ENCODE results near the gene AGRN.

AGRN gene

GRCh38 chr1:1067860-1068516 lies 48.1 kb downstream of the AGRN start:
- H3K4me1 ChIP-seq (ENCODE audit: control insufficient read depth in 1 of 2, insufficient read depth in 2 of 2, low read length in 2 of 2): peaks cover 0 to 24% of the 10 kb centered on the region in 2 donors
- H3K4me3 ChIP-seq (ENCODE audit: low read depth in 1 of 2, low read length in 2 of 2): no peak overlapping the region
- H3K9me3 ChIP-seq (ENCODE audit: control insufficient read depth in 1 of 2, low read length in 2 of 2): no peaks in the 10 kb centered on the region
- H3K27me3 ChIP-seq (ENCODE audit: low read depth, low read length): peaks cover 21% of the 10 kb centered on the region
- H3K36me3 ChIP-seq (ENCODE audit: control insufficient read depth in 1 of 2, insufficient read depth in 2 of 2, low read length in 2 of 2): no peaks in the 10 kb centered on the region
- H3K27ac ChIP-seq (ENCODE audit: low read length): no peak overlapping the region

- H3K4me1 ChIP-seq (ENCODE audit: control insufficient read depth in 1 of 2, insufficient read depth in 2 of 2, low read length in 2 of 2): peaks cover 0 to 21% of the 10 kb centered on the region in 2 donors
- no peak overlapping the region for H3K4me3 ChIP-seq (ENCODE audit: low read depth in 1 of 2, low read length in 2 of 2)
- peaks cover 15% of the 10 kb centered on the region for H3K27me3 ChIP-seq (ENCODE audit: low read depth, low read length)
- H3K36me3 ChIP-seq (ENCODE audit: control insufficient read depth in 1 of 2, insufficient read depth in 2 of 2, low read length in 2 of 2): no peaks in the 10 kb centered on the region
- no peak overlapping the region for H3K27ac ChIP-seq (ENCODE audit: low read length)
- no peaks in the 10 kb centered on the region for H3K9me3 ChIP-seq (ENCODE audit: control insufficient read depth in 1 of 2, low read length in 2 of 2)
Measured at GRCh38 chr1:1068517-1069055, 48.7 kb downstream of the AGRN start.

GRCh38 chr1:1069056-1069710 lies 49.3 kb downstream of the AGRN start:
- Histone ChIP-seq H3K27ac (ENCODE audit: low read length) (no peak overlapping the region), H3K4me3 (ENCODE audit: low read depth in 1 of 2, low read length in 2 of 2) (peak overlapping the region; percentile 30 to 59), H3K9me3 (ENCODE audit: control insufficient read depth in 1 of 2, low read length in 2 of 2) (no peaks in the 10 kb centered on the region), H3K36me3 (ENCODE audit: control insufficient read depth in 1 of 2, insufficient read depth in 2 of 2, low read length in 2 of 2) (no peaks in the 10 kb centered on the region), H3K4me1 (ENCODE audit: control insufficient read depth in 1 of 2, insufficient read depth in 2 of 2, low read length in 2 of 2) (peaks cover 0 to 15% of the 10 kb centered on the region in 2 donors), H3K27me3 (ENCODE audit: low read depth, low read length) (peaks cover 10% of the 10 kb centered on the region)

GRCh38 chr1:1069711-1070676 lies 50.1 kb downstream of the AGRN start:
- Histone ChIP-seq H3K4me3 (ENCODE audit: low read depth in 1 of 2, low read length in 2 of 2) (no peak overlapping the region), H3K27me3 (ENCODE audit: low read depth, low read length) (peaks cover 12% of the 10 kb centered on the region), H3K4me1 (ENCODE audit: control insufficient read depth in 1 of 2, insufficient read depth in 2 of 2, low read length in 2 of 2) (peaks cover 0 to 14% of the 10 kb centered on the region in 2 donors), H3K36me3 (ENCODE audit: control insufficient read depth in 1 of 2, insufficient read depth in 2 of 2, low read length in 2 of 2) (no peaks in the 10 kb centered on the region), H3K9me3 (ENCODE audit: control insufficient read depth in 1 of 2, low read length in 2 of 2) (no peaks in the 10 kb centered on the region), H3K27ac (ENCODE audit: low read length) (no peak overlapping the region)

- Histone ChIP-seq H3K4me3 (ENCODE audit: low read depth in 1 of 2, low read length in 2 of 2) (no peak overlapping the region), H3K9me3 (ENCODE audit: control insufficient read depth in 1 of 2, low read length in 2 of 2) (no peaks in the 10 kb centered on the region), H3K27me3 (ENCODE audit: low read depth, low read length) (peaks cover 12% of the 10 kb centered on the region), H3K4me1 (ENCODE audit: control insufficient read depth in 1 of 2, insufficient read depth in 2 of 2, low read length in 2 of 2) (peaks cover 0 to 14% of the 10 kb centered on the region in 2 donors), H3K36me3 (ENCODE audit: control insufficient read depth in 1 of 2, insufficient read depth in 2 of 2, low read length in 2 of 2) (no peaks in the 10 kb centered on the region), H3K27ac (ENCODE audit: low read length) (no peak overlapping the region)
Measured at GRCh38 chr1:1071486-1072298, 51.8 kb downstream of the AGRN start.

GRCh38 chr1:1072299-1072848 lies 52.5 kb downstream of the AGRN start:
- H3K4me3 ChIP-seq (ENCODE audit: low read depth in 1 of 2, low read length in 2 of 2): no peak overlapping the region
- peaks cover 12% of the 10 kb centered on the region for H3K27me3 ChIP-seq (ENCODE audit: low read depth, low read length)
- no peak overlapping the region for H3K27ac ChIP-seq (ENCODE audit: low read length)
- H3K36me3 ChIP-seq (ENCODE audit: control insufficient read depth in 1 of 2, insufficient read depth in 2 of 2, low read length in 2 of 2): no peaks in the 10 kb centered on the region
- H3K4me1 ChIP-seq (ENCODE audit: control insufficient read depth in 1 of 2, insufficient read depth in 2 of 2, low read length in 2 of 2): peaks cover 0 to 14% of the 10 kb centered on the region in 2 donors
- no peaks in the 10 kb centered on the region for H3K9me3 ChIP-seq (ENCODE audit: control insufficient read depth in 1 of 2, low read length in 2 of 2)

GRCh38 chr1:1072849-1073742 lies 53.2 kb downstream of the AGRN start:
- Histone ChIP-seq H3K4me3 (ENCODE audit: low read depth in 1 of 2, low read length in 2 of 2) (no peak overlapping the region), H3K36me3 (ENCODE audit: control insufficient read depth in 1 of 2, insufficient read depth in 2 of 2, low read length in 2 of 2) (no peaks in the 10 kb centered on the region), H3K27me3 (ENCODE audit: low read depth, low read length) (peaks cover 6% of the 10 kb centered on the region), H3K9me3 (ENCODE audit: control insufficient read depth in 1 of 2, low read length in 2 of 2) (no peaks in the 10 kb centered on the region), H3K27ac (ENCODE audit: low read length) (no peak overlapping the region), H3K4me1 (ENCODE audit: control insufficient read depth in 1 of 2, insufficient read depth in 2 of 2, low read length in 2 of 2) (peaks cover 0 to 13% of the 10 kb centered on the region in 2 donors)

- Histone ChIP-seq H3K27ac (ENCODE audit: low read length) (no peak within 1 kb of the TSS), H3K36me3 (ENCODE audit: control insufficient read depth in 1 of 2, insufficient read depth in 2 of 2, low read length in 2 of 2) (no peaks in the 10 kb centered on the region), H3K4me1 (ENCODE audit: control insufficient read depth in 1 of 2, insufficient read depth in 2 of 2, low read length in 2 of 2) (peaks cover 0 to 5% of the 10 kb centered on the region in 2 donors), H3K27me3 (ENCODE audit: low read depth, low read length) (peaks cover 4% of the 10 kb centered on the region), H3K4me3 (ENCODE audit: low read depth in 1 of 2, low read length in 2 of 2) (no peak within 1 kb of the TSS), H3K9me3 (ENCODE audit: control insufficient read depth in 1 of 2, low read length in 2 of 2) (no peaks in the 10 kb centered on the region)
Measured at GRCh38 chr1:1073743-1074587, 54.0 kb downstream of the AGRN start, which contains the start of gene RNF223. Gene RNF223 (minus strand): TSS chr1:1074306. CDS start chr1:1072566, 1,740 bp downstream.

- H3K27ac ChIP-seq (ENCODE audit: low read length): no peak overlapping the region
- peaks cover 4% of the 10 kb centered on the region for H3K27me3 ChIP-seq (ENCODE audit: low read depth, low read length)
- H3K4me3 ChIP-seq (ENCODE audit: low read depth in 1 of 2, low read length in 2 of 2): no peak overlapping the region
- H3K36me3 ChIP-seq (ENCODE audit: control insufficient read depth in 1 of 2, insufficient read depth in 2 of 2, low read length in 2 of 2): no peaks in the 10 kb centered on the region
- H3K4me1 ChIP-seq (ENCODE audit: control insufficient read depth in 1 of 2, insufficient read depth in 2 of 2, low read length in 2 of 2): peaks cover 0 to 5% of the 10 kb centered on the region in 2 donors
- H3K9me3 ChIP-seq (ENCODE audit: control insufficient read depth in 1 of 2, low read length in 2 of 2): no peaks in the 10 kb centered on the region
Measured at GRCh38 chr1:1074631-1075147, 54.8 kb downstream of the AGRN start.
